ENCODE measurements around the gene CYP46A1. TPM values are rescaled to one million over a fixed set of nuclear protein-coding genes. Genes with fewer than 3 reads are reported as not detected.
A peak's percentile ranks its signal among the peaks of the same experiment; 100 is the strongest.
"Not testable (repeated sequence)": the region's sequence is repeated elsewhere in the genome, so short reads cannot be mapped to it uniquely, and the experiment has no call there.

Gene CYP46A1
- total RNA-seq, 1 donor from 2014 or later, result under 0.01 TPM

DNA sequence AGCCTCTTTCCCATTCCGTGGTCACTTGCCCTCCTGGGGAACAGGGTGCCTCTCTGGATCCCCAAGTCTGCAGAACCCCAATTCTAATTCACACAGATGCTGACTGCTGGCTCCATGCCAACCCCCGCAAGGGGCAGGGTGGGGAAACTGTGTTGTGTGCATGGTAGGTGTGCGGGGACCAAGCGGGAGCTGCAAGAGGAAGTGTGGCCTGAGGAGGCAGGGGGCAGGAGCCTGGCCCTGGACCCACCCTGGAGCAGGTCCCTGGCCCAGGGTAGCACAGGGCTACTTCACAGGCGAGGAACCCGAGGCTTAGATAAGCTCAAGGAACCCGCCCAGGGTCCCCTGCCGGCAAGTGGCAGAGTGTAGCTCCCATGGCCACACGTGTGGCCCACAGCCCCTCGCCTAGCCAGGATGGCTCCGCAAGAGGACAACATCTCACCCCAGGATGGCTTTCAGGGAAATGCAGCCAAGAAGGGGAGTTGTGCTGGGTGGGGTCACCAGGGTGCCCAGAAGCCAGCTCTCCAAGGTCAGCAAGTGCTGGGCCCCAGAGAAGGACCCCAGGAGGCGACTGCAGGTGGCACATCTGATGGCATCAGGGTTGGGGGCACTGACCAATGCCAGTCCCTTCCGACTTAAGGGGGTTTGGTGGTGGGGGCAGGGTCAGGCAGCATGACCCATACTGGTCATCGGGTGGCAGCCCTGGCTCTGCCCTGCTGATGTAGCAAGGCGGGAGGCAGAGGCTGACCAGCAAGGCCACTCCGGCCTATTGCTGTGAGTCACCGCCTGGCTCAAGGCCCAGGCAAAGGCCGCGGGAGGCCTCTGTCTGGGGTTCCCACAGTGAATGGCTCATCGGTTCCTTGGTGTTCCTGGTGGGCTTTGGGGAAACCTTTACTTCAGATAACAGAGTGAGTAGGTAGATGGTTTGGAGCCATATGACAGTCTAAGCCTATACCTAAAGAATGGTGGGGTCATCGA is 71.8 kb downstream of the CYP46A1 start:
- DNase-seq (ENCODE audit: low read depth in 2 of 2), result peak; percentile 90 to 95

- DNase-seq (ENCODE audit: low read depth in 2 of 2), result peak; percentile 50 to 65
Observed at GRCh38 chr14:99756796-99757195, 72.7 kb downstream of the CYP46A1 start.

DNA sequence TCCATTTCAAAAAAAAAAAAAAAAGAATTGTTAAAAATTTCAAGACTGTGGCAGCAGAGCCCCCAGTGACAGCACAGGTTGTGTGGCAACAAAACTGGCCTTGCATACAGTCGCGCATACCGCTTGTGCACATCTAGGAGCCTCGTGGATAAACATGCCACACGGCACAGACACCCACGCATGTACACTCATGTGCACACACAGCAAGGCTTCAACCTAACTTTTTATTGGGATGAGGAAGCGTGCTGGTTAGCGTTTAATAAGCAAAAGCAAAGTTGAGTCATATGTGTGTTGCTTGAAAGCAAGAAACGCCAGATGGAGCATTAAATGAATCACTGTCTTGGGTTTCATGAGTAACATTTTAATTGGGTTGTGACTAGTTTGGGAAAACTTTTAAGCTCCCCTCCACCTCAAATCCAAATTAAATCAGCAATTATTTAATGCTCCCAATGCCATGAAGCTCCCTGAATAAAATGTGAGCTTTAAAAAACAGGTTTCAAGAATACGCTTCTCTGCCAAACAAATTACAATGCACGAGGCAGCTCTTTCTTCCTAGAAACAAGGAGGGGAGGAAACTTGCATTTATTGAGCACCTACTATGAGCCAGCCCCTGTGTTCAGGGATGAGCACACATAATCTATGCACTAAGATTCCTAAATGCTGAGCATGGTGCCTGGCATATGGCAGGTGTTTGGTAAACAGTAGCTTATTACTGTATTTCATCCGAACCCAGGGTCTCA is 73.4 kb downstream of the CYP46A1 start:
- peak in 1 of 2 donors; percentile 94 for DNase-seq (ENCODE audit: low read depth in 2 of 2)

- peak in 1 of 2 donors; percentile 88 for DNase-seq (ENCODE audit: low read depth in 2 of 2)
Observed at GRCh38 chr14:99758121-99758821, 74.2 kb downstream of the CYP46A1 start.

DNA sequence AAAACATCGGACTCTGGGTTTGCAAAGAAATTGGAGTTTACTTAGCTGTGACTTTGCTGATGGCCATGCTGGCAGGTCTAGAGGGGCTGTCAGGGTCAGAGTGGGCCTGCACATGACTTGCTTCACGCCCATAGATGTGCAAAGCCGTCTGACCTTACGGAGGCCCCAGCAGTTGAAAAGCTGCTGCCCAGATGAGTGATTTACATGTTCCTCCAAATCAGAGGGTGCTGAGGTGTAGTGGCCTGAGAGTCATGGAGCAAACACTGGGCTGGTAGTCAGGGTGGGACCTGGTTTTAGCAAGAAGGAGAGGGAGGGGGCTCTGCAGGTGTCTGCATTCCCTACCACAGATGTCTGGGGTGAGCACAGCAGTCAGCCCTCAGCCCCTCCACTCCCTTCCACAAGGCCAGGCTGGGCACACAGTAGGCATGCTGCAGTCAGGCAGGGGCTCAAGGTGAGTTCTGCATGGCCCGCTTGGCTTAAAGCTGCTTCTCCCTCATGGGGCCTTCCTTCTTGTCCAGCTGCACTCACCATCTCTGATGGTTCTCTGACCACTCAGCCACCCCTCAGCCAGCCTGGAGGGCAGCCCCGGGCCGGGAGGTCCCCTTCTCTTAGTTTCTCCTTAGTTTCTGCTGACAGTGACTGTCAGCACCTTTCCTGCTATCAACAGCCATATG is 74.9 kb downstream of the CYP46A1 start:
- no peak for DNase-seq (ENCODE audit: low read depth in 2 of 2)

- DNase-seq (ENCODE audit: low read depth in 2 of 2), result peak; percentile 57 to 74
Observed at GRCh38 chr14:99759546-99759925, 75.4 kb downstream of the CYP46A1 start.

- DNase-seq (ENCODE audit: low read depth in 2 of 2), result no peak
Observed at GRCh38 chr14:99760817-99761216, 76.7 kb downstream of the CYP46A1 start.

GRCh38 chr14:99762911-99763310 is 78.8 kb downstream of the CYP46A1 start:
- DNase-seq (ENCODE audit: low read depth in 2 of 2), result not testable (repeated sequence)

- DNase-seq (ENCODE audit: low read depth in 2 of 2), result no peak
Observed at GRCh38 chr14:99763527-99764221, 79.6 kb downstream of the CYP46A1 start.

- no peak for DNase-seq (ENCODE audit: low read depth in 2 of 2)
Observed at GRCh38 chr14:99764222-99764706, 80.2 kb downstream of the CYP46A1 start.

DNA sequence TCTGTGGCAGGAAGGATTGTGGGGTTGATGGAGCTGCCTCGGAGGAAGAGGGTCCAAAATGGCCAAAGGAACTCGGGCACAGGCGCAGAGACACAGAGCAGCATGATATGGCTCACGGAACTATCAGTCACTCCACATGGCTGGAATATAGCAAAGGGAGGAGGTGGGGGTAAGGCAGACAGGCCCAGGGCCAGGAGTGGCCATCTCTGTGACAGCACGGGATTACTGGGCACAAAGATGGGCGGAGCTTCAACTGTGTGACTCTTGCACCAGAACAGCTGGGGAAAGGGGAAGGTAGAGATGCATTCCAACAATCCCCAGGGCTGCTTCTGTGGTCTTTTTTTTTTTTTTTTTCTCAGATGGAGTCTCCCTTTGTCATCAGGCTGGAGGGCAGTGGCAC is 84.3 kb downstream of the CYP46A1 start:
- DNase-seq (ENCODE audit: low read depth in 2 of 2), result no peak

DNA sequence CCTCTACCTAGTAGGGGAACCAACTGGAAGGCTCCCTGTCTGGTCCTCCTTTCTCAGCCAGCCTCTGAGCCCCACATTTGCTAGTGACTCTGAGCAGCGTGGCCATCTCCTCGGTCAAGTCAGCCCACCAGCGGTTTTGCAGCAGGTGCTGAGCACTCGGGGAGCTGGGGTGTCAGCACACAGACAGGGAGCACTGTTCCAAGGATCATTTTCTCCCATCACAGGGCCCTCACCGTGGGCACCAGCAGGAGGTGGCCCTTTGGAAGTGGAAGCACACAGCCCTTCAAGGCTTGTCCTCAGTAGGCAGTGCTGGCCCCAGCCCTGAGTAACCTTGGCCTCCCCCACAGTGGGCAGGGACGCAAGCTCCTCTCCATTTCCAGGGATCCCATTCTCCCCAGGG is 85.0 kb downstream of the CYP46A1 start:
- no peak for DNase-seq (ENCODE audit: low read depth in 2 of 2)

- DNase-seq (ENCODE audit: low read depth in 2 of 2), result no peak
Observed at GRCh38 chr14:99769799-99770198, 85.7 kb downstream of the CYP46A1 start.

DNA sequence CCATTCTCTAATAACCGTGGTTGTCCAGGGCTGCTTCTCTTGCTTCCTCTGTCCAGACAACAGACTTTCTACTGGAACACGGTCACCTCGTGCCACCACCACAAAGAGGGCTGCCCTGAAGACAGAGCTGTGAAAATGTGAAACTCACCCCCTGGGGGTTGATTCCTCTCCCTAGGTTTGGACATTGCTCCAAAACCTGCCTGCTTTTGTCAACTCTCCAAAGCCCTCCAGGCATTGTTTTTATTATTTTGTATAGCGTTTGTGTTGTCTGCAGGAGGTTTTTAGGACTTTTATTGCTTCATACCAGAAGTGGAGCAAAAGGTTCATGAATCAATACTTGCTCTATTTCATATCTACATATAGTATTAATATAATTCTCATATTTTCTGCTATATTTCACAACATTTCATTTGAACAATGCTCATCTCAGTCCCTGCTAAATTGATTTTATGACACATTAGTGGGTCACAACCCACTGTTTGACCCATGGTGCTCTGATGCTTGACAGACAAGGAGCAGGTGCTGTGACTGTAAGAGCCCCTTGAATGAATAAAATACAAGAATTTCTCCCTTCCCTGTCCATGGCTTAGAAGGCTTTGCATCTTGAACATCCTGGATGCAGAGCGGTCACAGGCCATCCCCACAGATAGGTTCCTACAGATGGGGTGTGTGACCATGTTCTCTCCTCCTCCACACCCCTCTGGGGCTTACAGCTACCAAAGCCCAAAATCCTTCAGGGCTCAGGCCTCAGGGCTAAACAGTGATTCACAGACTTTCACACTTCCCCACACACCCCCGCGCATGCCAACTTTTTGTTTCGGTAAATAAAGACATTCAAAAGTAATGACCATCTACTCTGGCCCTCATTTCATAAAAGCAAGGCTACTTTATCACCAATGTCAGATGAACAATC is 88.5 kb downstream of the CYP46A1 start:
- no peak for DNase-seq (ENCODE audit: low read depth in 2 of 2)

DNA sequence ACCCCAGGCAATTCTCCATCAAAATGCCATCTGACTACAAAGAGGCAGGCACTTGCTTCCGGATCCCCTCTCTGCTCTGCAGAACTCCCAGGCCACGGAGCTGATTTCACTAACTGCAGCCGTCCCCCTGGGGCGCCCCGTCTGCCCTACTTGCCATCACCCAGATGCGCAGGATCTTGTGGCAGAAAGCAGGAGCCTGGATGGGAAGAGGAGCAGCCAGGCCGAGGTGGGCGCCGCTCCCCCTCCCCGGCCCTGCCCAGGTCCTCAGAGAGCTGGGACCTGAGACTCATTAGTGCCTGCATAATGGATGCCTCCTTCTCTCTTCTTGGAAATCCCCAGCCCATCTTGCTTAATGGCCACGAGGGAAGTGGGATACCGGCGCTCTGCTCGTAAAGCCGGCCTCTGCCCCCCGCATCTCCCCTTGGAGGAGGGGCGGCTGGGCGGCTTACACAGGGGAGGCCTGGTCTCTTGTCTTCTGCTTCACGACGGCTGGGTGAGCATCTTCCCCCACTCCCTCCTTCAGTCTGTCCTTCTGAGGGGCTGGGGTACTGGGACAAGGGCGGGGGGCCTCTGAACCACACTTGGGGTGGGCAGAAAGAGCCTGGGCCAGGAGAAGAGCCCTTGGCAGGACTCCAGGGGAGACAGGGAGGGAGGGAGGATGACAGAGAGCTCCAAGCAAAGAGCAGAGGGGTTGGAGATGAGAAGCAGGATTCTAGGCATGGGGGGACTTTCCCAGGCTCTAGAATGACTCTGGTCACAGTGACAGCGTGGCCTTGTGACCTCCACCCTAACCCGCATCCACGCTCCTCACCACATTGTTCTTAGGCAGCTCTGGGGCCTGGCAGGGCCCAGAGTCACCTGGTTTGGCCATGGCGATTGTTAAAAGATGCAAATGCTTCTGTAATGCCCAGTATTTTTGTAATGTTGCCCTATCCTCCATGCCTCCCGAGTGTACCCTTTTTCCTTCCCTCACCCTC is 89.7 kb downstream of the CYP46A1 start:
- DNase-seq (ENCODE audit: low read depth in 2 of 2), result no peak

DNA sequence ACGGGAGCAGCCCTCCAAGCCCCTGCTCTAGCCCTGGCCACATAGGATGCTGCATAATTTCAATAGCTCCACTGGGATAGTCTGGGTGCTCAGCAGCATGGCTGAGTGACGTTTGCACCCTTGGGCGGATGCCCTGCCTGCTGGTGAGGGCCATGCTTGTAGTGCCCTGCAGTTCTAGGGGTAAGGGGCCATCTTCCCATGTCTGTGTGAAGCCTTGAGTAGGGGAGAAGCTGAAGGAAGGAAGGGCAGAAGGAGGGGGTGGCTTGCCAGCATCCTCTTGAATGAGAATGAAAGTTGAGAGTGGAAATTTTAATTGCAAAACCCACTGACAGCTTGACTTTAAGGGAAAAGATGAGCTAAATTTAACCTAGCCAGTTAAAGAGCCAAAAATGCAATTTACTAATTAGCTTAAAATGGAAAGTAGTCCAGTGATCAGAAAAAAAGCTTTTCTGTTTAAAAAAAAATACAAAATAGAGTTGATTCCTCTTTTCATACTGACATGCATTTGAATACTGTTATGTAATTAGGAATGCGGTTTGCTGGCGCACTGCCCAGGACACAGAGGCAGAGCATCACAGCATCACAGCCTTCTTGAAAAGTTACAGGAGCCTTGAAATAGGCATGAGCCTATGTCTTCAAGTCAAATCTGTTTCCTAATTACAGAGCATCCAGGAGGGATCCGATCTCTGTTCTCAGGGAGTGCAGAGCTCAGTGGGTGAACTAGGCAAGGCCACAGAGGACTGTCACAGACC is 90.6 kb downstream of the CYP46A1 start:
- peak in 1 of 2 donors; percentile 27 for DNase-seq (ENCODE audit: low read depth in 2 of 2)

DNA sequence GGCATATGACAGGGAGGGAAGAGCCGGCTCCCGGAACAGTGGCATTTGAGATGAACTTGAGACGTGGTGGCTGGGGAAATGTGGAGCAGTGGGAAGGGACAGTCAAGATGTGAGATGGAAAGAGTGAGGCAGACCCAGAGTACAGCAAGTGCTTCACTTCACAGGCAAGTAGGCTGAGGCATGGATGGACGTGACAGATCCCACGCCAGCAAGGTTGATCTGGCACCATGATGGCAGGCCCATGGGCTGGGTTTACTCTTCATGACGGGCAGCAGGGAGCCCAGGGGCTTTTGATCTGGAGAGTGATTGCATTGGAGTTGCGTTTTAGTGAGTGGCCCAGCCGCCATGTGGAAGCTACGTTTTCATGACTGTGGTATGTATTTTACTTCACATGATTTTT is 91.3 kb downstream of the CYP46A1 start:
- no peak for DNase-seq (ENCODE audit: low read depth in 2 of 2)

All from lung microvascular endothelial cell (primary cell).